ENCODE measurements around the gene DNM2.
"Not testable (repeated sequence)": the region's sequence is repeated elsewhere in the genome, so short reads cannot be mapped to it uniquely, and the experiment has no call there.

The DNM2 gene

GRCh38 chr19:10717356-10718204, at the start of gene DNM2:
Gene DNM2, plus strand, starts transcription at chr19:10718079. Its CDS starts 164 bp downstream, at chr19:10718243.
- Mint-ChIP-seq H3K4me1 (ENCODE audit: low read depth) (peaks cover 32% of the 10 kb centered on the region), H3K9me3 (ENCODE audit: low read depth) (no peaks in the 10 kb centered on the region), H3K27ac (peak within 1 kb of the TSS; percentile 91), H3K27me3 (no peaks in the 10 kb centered on the region), H3K36me3 (peaks cover 4% of the 10 kb centered on the region), H3K4me3 (peak within 1 kb of the TSS; percentile 96)

DNA sequence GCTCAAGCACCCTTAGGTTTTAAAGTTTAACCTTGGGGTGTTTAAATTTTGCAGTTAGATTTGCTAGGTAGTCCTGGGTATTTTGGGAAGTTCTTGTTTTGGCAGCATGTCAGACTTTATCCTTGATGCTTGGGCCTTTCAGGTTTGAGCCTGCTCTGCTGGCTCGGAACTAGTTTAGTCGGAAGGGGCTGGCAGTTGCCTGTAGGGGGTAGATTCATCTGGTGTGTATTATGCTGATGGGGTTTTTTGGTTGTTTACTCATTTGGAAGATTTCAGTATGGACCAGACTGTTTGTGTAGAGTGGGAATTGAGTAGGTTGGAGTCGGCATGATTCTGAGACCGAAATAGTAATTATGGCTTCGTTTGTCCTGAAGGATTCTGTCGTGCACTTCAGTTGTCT, 48.6 kb upstream of the DNM2 start:
- peak overlapping the region; percentile 30 for H3K4me3 Mint-ChIP-seq
- no peaks in the 10 kb centered on the region for H3K27me3 Mint-ChIP-seq
- H3K36me3 Mint-ChIP-seq = no peaks in the 10 kb centered on the region
- H3K27ac Mint-ChIP-seq = no peak overlapping the region
- no peaks in the 10 kb centered on the region for H3K9me3 Mint-ChIP-seq (ENCODE audit: low read depth)
- peaks cover 48% of the 10 kb centered on the region for H3K4me1 Mint-ChIP-seq (ENCODE audit: low read depth)

GRCh38 chr19:10670182-10670581, 47.7 kb upstream of the DNM2 start:
- no peaks in the 10 kb centered on the region for H3K36me3 Mint-ChIP-seq
- H3K27ac Mint-ChIP-seq = no peak overlapping the region

DNA sequence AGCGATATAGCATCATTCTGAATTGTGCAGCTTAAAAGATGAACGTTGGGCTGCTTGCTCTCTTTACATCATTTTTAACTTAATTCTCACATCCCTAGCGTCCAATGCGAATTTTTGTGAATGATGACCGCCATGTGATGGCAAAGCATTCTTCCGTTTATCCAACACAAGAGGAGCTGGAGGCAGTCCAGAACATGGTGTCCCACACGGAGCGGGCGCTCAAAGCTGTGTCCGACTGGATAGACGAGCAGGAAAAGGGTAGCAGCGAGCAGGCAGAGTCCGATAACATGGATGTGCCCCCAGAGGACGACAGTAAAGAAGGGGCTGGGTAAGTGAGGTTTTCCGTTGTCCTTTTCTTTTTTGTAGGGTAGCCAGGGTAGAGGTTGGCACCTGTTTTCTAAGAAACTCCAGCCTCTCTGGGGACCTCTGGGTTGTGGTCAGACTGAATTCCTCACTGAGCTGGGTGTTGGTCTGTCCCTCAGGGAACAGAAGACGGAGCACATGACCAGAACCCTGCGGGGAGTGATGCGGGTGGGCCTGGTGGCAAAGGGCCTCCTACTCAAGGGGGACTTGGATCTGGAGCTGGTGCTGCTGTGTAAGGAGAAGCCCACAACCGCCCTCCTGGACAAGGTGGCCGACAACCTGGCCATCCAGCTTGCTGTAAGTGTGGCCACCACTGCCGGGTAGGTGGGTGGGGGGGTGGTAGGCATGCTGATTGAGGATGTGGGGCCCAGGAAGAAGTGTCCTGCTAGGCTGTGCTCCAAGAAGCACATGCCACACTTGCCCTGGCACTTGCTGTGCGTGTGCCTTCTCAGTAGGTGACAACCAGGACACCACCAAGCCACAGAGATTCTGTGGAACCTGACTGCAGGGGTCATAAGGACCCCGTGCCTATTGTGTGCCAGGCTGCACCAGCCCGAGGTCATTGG, 46.7 kb upstream of the DNM2 start:
- Mint-ChIP-seq H3K27ac (peak overlapping the region; percentile 16), H3K9me3 (ENCODE audit: low read depth) (no peaks in the 10 kb centered on the region), H3K4me3 (no peak overlapping the region), H3K4me1 (ENCODE audit: low read depth) (peaks cover 44% of the 10 kb centered on the region), H3K27me3 (no peaks in the 10 kb centered on the region), H3K36me3 (no peaks in the 10 kb centered on the region)

More at GRCh38 chr19:10670182-10670581, 47.7 kb upstream of the DNM2 start:
- Mint-ChIP-seq H3K4me1 (ENCODE audit: low read depth) (peaks cover 46% of the 10 kb centered on the region), H3K9me3 (ENCODE audit: low read depth) (no peaks in the 10 kb centered on the region), H3K27me3 (no peaks in the 10 kb centered on the region), H3K4me3 (no peak overlapping the region)

- H3K9me3 Mint-ChIP-seq (ENCODE audit: low read depth); H3K27ac Mint-ChIP-seq; H3K36me3 Mint-ChIP-seq; H3K27me3 Mint-ChIP-seq; H3K4me3 Mint-ChIP-seq: not testable (repeated sequence)
- peaks cover 36% of the 10 kb centered on the region for H3K4me1 Mint-ChIP-seq (ENCODE audit: low read depth)
These were observed 46.0 kb upstream of the DNM2 start for GRCh38 chr19:10671922-10672321.

- H3K36me3 Mint-ChIP-seq = not testable (repeated sequence)
These were observed 42.7 kb upstream of the DNM2 start for GRCh38 chr19:10675214-10675613.

GRCh38 chr19:10677751-10678150, 40.1 kb upstream of the DNM2 start:
- no peak overlapping the region for H3K4me3 Mint-ChIP-seq
- H3K27ac Mint-ChIP-seq = no peak overlapping the region
- H3K27me3 Mint-ChIP-seq = no peaks in the 10 kb centered on the region
- H3K4me1 Mint-ChIP-seq (ENCODE audit: low read depth) = peaks cover 3% of the 10 kb centered on the region
- no peaks in the 10 kb centered on the region for H3K9me3 Mint-ChIP-seq (ENCODE audit: low read depth)
- H3K36me3 Mint-ChIP-seq = no peaks in the 10 kb centered on the region

More at GRCh38 chr19:10675214-10675613, 42.7 kb upstream of the DNM2 start:
- H3K27me3 Mint-ChIP-seq; H3K4me3 Mint-ChIP-seq; H3K9me3 Mint-ChIP-seq (ENCODE audit: low read depth); H3K27ac Mint-ChIP-seq: not testable (repeated sequence)
- H3K4me1 Mint-ChIP-seq (ENCODE audit: low read depth) = peaks cover 10% of the 10 kb centered on the region

- no peaks in the 10 kb centered on the region for H3K36me3 Mint-ChIP-seq
These were observed 39.1 kb upstream of the DNM2 start for GRCh38 chr19:10678813-10679212.

GRCh38 chr19:10679743-10680142, 38.1 kb upstream of the DNM2 start:
- Mint-ChIP-seq H3K27ac (no peak overlapping the region), H3K27me3 (no peaks in the 10 kb centered on the region), H3K9me3 (ENCODE audit: low read depth) (no peaks in the 10 kb centered on the region), H3K36me3 (no peaks in the 10 kb centered on the region), H3K4me3 (no peak overlapping the region), H3K4me1 (ENCODE audit: low read depth) (no peaks in the 10 kb centered on the region)

More at GRCh38 chr19:10678813-10679212, 39.1 kb upstream of the DNM2 start:
- no peaks in the 10 kb centered on the region for H3K27me3 Mint-ChIP-seq
- no peak overlapping the region for H3K4me3 Mint-ChIP-seq
- no peaks in the 10 kb centered on the region for H3K9me3 Mint-ChIP-seq (ENCODE audit: low read depth)
- H3K4me1 Mint-ChIP-seq (ENCODE audit: low read depth) = no peaks in the 10 kb centered on the region
- no peak overlapping the region for H3K27ac Mint-ChIP-seq

- Mint-ChIP-seq H3K27ac (no peak overlapping the region), H3K4me1 (ENCODE audit: low read depth) (no peaks in the 10 kb centered on the region), H3K27me3 (no peaks in the 10 kb centered on the region), H3K4me3 (no peak overlapping the region), H3K36me3 (no peaks in the 10 kb centered on the region), H3K9me3 (ENCODE audit: low read depth) (no peaks in the 10 kb centered on the region)
These were observed 37.2 kb upstream of the DNM2 start for GRCh38 chr19:10680545-10681135.

- H3K27ac Mint-ChIP-seq = no peak overlapping the region
- no peaks in the 10 kb centered on the region for H3K4me1 Mint-ChIP-seq (ENCODE audit: low read depth)
- no peak overlapping the region for H3K4me3 Mint-ChIP-seq
- no peaks in the 10 kb centered on the region for H3K27me3 Mint-ChIP-seq
- no peaks in the 10 kb centered on the region for H3K9me3 Mint-ChIP-seq (ENCODE audit: low read depth)
- H3K36me3 Mint-ChIP-seq = no peaks in the 10 kb centered on the region
These were observed 36.2 kb upstream of the DNM2 start for GRCh38 chr19:10681658-10682057.

DNA sequence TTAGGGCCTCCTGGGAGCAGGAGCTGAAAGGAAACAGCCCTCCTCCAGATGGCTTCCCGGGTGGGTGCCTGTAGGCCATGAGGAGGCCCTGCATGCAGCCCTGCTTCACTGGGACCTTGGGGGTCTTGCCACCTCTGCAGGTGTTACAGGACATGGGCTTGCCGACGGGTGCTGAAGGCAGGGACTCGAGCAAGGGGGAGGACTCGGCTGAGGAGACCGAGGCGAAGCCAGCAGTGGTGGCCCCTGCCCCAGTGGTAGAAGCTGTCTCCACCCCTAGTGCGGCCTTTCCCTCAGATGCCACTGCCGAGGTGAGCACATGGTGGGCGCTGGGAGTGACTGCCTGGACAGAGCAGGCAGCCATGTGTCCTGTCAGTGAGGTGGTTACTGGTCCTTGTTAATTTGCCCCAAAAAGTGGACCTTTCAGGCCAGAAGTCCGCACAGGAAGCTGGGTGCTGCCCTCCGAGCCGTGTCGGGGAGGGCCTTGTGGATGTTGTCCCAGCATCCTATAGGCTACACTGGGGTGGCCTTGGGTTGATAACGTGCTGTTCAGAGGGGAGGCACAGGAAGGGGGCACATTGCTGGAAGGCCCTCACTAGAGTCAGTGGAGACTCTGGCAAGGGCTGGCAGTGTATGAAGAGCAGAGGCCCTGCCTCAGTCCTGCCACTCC, 35.3 kb upstream of the DNM2 start:
- Mint-ChIP-seq H3K27me3 (no peaks in the 10 kb centered on the region), H3K36me3 (no peaks in the 10 kb centered on the region), H3K27ac (no peak overlapping the region), H3K9me3 (ENCODE audit: low read depth) (no peaks in the 10 kb centered on the region), H3K4me1 (ENCODE audit: low read depth) (no peaks in the 10 kb centered on the region), H3K4me3 (no peak overlapping the region)

DNA sequence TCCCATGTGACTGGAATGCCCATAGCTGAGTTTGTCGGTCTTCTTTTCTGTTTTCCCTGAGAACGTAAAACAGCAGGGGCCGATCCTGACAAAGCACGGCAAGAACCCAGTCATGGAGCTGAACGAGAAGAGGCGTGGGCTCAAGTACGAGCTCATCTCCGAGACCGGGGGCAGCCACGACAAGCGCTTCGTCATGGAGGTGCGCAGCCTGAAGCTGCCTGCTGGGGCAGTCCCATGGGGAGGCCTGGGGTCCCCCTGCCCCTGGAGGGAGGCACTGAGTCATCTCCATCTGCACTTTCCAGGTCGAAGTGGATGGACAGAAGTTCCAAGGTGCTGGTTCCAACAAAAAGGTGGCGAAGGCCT, 34.8 kb upstream of the DNM2 start:
- Mint-ChIP-seq H3K4me1 (ENCODE audit: low read depth) (no peaks in the 10 kb centered on the region), H3K9me3 (ENCODE audit: low read depth) (no peaks in the 10 kb centered on the region), H3K36me3 (no peaks in the 10 kb centered on the region), H3K4me3 (no peak overlapping the region), H3K27ac (no peak overlapping the region), H3K27me3 (no peaks in the 10 kb centered on the region)

DNA sequence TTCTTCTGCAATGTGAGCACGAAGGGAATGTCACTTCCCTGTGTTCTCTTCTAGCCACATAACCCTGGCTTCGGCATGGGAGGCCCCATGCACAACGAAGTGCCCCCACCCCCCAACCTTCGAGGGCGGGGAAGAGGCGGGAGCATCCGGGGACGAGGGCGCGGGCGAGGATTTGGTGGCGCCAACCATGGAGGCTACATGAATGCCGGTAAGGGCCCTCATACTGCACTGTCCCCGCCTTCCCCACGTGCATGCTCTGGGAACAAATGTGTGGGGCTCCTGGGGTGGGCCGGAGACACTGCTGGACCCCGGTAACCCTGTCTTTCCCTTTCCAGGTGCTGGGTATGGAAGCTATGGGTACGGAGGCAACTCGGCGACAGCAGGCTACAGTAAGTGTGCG, 34.3 kb upstream of the DNM2 start:
- no peaks in the 10 kb centered on the region for H3K27me3 Mint-ChIP-seq
- H3K9me3 Mint-ChIP-seq (ENCODE audit: low read depth) = no peaks in the 10 kb centered on the region
- H3K27ac Mint-ChIP-seq = no peak overlapping the region
- no peak overlapping the region for H3K4me3 Mint-ChIP-seq
- H3K36me3 Mint-ChIP-seq = no peaks in the 10 kb centered on the region
- no peaks in the 10 kb centered on the region for H3K4me1 Mint-ChIP-seq (ENCODE audit: low read depth)

Data from activated naive CD8-positive, alpha-beta T cell (primary cell).